AG04450 (cell line): ENCODE results near the gene CEACAM1. TPM values are rescaled to one million over a fixed set of nuclear protein-coding genes. Genes with fewer than 3 reads are reported as not detected.

Experiments
- CTCF ChIA-PET: fragments of 300-600, 350-600 bp; formaldehyde crosslinking; extraction: SDS; loops from one replicate; lab custom pipeline; 2022; ENCODE audit warnings: antibody characterized with exemption, inconsistent platforms; lab: Charles Lee
- POLR2A ChIA-PET: fragments of 350-600 bp; formaldehyde crosslinking; extraction: SDS; loops from one replicate; lab custom pipeline; 2021; ENCODE audit warnings: antibody characterized with exemption, inconsistent platforms; lab: Yijun Ruan, JAX
- DNase-seq: peaks from one replicate; pipeline ENCODE4 v3.0.0-alpha.2; 2011; ENCODE audit warnings: low read depth, low spot score
- H3K27ac ChIP-seq: one replicate; pipeline ENCODE4 v1.5.1; 2012; ENCODE audit warnings: low read depth, low read length, control low read depth
- H3K27me3 ChIP-seq: one replicate; pipeline ENCODE4 v1.6.0; 2012; ENCODE audit warnings: low read length; ENCODE audit not compliant: control insufficient read depth, insufficient read depth
- H3K4me3 ChIP-seq: 2 replicates; pipeline ENCODE4 v1.5.1; 2011; ENCODE audit warnings: mild to moderate bottlenecking, low read depth, low read length, control low read depth
- H3K9me3 ChIP-seq: 2 replicates; pipeline ENCODE4 v1.5.1; 2012; ENCODE audit warnings: low read length; ENCODE audit not compliant: control insufficient read depth, insufficient read depth
- polyA plus RNA-seq: library from polyadenylated mRNA; depleted of rRNA; stranded (reverse); fragments of >200 nt; gene quantifications from 2 replicates; pipeline ENCODE4 v1.2.3, GENCODE V29; 2011
- TF ChIP-seq, protein P1 (sequence below): IDR thresholded peaks from 2 replicates; pipeline ENCODE4 v1.5.1; 2011; ENCODE audit warnings: low read depth, low read length, control low read depth, inconsistent platforms

CEACAM1 gene
- polyA plus RNA-seq, 1 experiment: not detected

DNA sequence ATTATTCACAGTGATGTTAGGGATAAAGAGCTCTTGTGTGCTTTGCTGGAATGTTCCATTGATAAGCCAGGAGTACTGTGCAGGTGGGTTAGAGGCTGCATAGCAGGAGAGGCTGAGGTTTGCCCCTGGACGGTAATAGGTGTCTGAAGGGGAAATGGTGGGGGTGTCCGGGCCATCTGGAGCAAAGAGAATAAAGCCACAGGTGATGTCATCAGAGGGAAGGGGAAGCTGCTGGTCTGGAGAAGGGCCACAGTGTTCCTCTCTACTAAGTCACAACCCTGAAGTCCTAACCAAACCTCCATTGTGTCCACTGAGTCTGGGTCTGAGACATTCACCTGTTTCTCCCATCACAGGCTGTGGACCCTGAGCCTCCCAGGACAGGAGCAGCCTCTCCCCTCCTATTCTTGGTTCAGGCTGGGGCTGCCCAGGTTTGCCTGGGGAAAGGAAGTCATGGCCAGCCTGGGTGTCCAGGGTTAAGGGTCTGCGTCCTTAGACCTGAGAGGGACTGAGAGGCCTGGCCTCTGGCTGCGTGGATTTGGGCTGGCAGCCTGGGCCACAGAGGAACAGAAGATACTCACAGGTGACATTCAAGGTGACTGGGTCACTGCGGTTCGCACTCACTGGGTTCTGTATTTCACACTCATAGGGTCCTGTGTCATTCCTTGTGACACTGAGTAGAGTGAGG lies 6.8 kb downstream of the CEACAM1 start:
- DNase-seq: no peak
- Histone ChIP-seq H3K9me3 (no peaks in the 10 kb centered on the region), H3K27ac (no peak overlapping the region), H3K27me3 (peaks cover 7% of the 10 kb centered on the region), H3K4me3 (no peak overlapping the region)
- CTCF ChIA-PET: interaction anchor here (1.3 kb wide), 1 partner anchor 8 kb away, joined by 6 read pairs; no protein-coding TSS in a partner anchor
- TF ChIP-seq, protein P1, sequence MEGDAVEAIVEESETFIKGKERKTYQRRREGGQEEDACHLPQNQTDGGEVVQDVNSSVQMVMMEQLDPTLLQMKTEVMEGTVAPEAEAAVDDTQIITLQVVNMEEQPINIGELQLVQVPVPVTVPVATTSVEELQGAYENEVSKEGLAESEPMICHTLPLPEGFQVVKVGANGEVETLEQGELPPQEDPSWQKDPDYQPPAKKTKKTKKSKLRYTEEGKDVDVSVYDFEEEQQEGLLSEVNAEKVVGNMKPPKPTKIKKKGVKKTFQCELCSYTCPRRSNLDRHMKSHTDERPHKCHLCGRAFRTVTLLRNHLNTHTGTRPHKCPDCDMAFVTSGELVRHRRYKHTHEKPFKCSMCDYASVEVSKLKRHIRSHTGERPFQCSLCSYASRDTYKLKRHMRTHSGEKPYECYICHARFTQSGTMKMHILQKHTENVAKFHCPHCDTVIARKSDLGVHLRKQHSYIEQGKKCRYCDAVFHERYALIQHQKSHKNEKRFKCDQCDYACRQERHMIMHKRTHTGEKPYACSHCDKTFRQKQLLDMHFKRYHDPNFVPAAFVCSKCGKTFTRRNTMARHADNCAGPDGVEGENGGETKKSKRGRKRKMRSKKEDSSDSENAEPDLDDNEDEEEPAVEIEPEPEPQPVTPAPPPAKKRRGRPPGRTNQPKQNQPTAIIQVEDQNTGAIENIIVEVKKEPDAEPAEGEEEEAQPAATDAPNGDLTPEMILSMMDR: no peak
- POLR2A ChIA-PET: no interaction called here

DNA sequence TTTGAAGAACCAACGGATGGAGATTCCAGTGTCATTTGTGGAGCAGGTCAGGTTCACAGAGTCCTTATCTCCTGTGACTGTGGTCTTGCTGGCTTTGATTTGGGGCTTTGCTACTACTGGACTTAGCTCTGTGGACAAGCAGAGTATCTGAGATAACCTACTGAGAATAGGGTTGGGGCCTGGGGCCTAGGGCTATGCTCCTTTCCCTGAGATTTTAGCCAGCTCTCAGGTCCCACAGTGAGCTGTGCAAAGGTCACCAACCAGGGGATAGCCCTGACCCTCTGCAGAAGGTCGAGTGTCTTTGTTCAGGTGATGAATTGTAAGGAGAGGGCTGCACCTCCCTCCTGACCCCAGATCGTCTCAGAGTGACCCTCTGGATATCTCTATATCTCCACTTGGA lies 9.2 kb downstream of the CEACAM1 start:
- ChIA-PET CTCF (interaction anchor here (1.3 kb wide), 1 partner anchor 9 kb away, joined by 4 read pairs; the partner anchor contains the start of gene CEACAM1), POLR2A (no interaction called here)
- TF ChIP-seq, protein P1: no peak

DNA sequence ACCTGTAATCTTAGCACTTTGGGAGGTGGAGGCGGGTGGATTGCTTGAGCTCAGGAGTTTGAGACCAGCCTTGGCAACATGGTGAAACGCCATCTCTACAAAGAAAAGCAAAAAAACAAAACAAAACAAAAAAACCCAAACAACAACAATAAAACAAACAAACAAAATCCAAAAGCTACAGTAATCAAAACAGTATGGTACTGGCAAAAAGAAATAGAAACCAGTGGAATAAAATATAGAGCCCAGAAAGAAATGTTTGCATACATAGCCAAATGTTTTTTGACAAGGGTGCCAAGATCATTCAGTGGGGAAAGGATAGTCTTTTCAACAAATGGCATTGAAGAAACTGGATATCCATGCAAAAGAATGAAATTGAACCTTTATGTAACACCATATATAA lies 11.5 kb downstream of the CEACAM1 start:
- no peak for DNase-seq
- TF ChIP-seq, protein P1: no peak
- no peaks in the 10 kb centered on the region for H3K9me3 ChIP-seq
- ChIA-PET POLR2A (no interaction called here), CTCF (interaction anchor here (0.7 to 2.0 kb wide), 2 partner anchors 13 to 76 kb away, joined by 4 to 5 read pairs; no protein-coding TSS in a partner anchor)
- H3K27me3 ChIP-seq: peaks cover 12% of the 10 kb centered on the region
- H3K4me3 ChIP-seq: no peak overlapping the region
- no peak overlapping the region for H3K27ac ChIP-seq

More for the DNA sequence above, 9.2 kb downstream of the CEACAM1 start:
- no peak overlapping the region for H3K27ac ChIP-seq
- no peak for DNase-seq
- no peaks in the 10 kb centered on the region for H3K9me3 ChIP-seq
- no peak overlapping the region for H3K4me3 ChIP-seq
- H3K27me3 ChIP-seq: peaks cover 9% of the 10 kb centered on the region

DNA sequence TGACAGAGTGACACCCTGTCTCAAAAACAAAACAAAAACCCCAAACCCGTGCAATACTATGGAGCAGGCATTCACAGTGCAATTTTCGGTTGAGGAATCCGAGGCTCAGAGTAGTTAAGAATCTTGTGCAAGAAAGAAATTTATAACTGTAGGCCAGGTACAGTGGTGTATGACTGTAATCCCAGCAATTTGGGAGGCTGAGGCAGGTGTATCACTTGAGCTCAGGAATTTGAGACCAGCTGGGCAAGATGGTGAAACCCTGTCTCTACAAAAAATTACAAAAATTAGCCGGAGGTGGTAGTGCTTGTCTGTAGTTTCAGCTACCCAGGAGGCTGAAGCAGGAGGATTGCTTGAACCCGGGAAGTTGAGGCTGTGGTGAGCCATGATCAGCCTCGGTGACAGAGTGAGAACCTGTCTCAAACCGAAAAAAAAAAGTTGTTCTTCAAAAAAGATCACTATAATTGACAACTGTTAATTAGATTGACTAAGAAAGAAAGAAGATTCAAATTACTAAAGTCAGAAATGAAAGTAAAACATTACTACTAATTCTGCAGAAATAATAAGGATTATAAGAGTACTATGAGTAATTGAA lies 12.9 kb downstream of the CEACAM1 start:
- Histone ChIP-seq H3K4me3 (no peak overlapping the region), H3K27me3 (peaks cover 15% of the 10 kb centered on the region), H3K9me3 (no peaks in the 10 kb centered on the region), H3K27ac (no peak overlapping the region)
- ChIA-PET CTCF (interaction anchor here (1.0 kb wide), 2 partner anchors 13 to 65 kb away, joined by 3 read pairs; partner anchors contain the start of gene CEACAM1), POLR2A (no interaction called here)
- DNase-seq: no peak
- TF ChIP-seq, protein P1: no peak

DNA sequence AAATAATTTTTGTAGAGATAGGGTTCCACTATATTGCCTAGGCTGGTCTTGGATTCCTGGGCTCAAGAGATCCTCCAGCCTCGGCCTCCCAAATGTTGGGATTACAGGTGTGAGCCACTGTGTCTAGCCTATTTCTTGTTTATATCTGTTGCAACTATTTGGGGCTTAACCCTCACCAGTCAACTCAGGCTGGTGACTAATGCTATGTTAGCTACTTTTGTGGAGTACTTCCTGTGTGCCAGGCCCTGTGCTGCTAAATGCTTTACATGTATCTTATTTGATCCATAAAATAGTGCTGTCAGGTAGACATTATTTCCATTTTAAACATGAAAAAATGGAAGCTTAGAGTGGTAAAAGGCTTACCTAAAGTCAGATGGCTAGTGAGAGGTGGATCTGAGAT lies 13.8 kb downstream of the CEACAM1 start:
- H3K27ac ChIP-seq: no peak overlapping the region
- no peaks in the 10 kb centered on the region for H3K9me3 ChIP-seq
- peaks cover 15% of the 10 kb centered on the region for H3K27me3 ChIP-seq
- DNase-seq: no peak
- POLR2A ChIA-PET: no interaction called here
- TF ChIP-seq, protein P1: no peak
- H3K4me3 ChIP-seq: no peak overlapping the region
- CTCF ChIA-PET: interaction anchor here (0.8 to 1.0 kb wide), 3 partner anchors 14 to 76 kb away, joined by 3 read pairs; partner anchors contain the start of gene CEACAM1
